Measurements from ENCODE around the gene DCC.

- TF ChIP-seq POLR2AphosphoS5 (IDR thresholded peaks at IDR 0.05; ENCODE audit: borderline replicate concordance, low read depth, low read length) (no peak), FOXP2 (optimal IDR thresholded peaks at IDR 0.05; ENCODE audit: control extremely low read depth, extremely low read length, insufficient read depth) (no peak)
These were observed 128.5 kb downstream of the DCC start for GRCh38 chr18:52468496-52468895.

All from SK-N-MC (cell line).